Astrocyte (in vitro differentiated cells and primary cell): Measurements from ENCODE around the gene TSACC. TPM values are rescaled to one million over a fixed set of nuclear protein-coding genes. Genes with fewer than 3 reads are reported as not detected.

Experiments used
- DNase-seq: peaks from one replicate; pipeline ENCODE4 v3.0.0-alpha.2; 2010; ENCODE audit warnings: low read depth
- FAIRE-seq: peaks from 2 replicates; lab custom pipeline; 2011; peaks lifted over from hg19 to GRCh38; lab: Jason Lieb, UNC
- H2AFZ ChIP-seq: 2 replicates; pipeline ENCODE4 v1.6.0; 2012; ENCODE audit warnings: low read depth, low read length, inconsistent platforms
- H3K27ac ChIP-seq: 2 replicates; pipeline ENCODE4 v1.5.1; 2011; ENCODE audit warnings: low read depth, low read length, inconsistent platforms
- H3K27me3 ChIP-seq: 2 replicates; pipeline ENCODE4 v1.6.0; 2011; ENCODE audit warnings: low read length, inconsistent platforms; ENCODE audit not compliant: insufficient read depth
- H3K36me3 ChIP-seq: 2 replicates; pipeline ENCODE4 v1.5.1; 2011; ENCODE audit warnings: low read length, inconsistent platforms; ENCODE audit not compliant: insufficient read depth
- H3K4me1 ChIP-seq: 2 replicates; pipeline ENCODE4 v1.5.1; 2011; ENCODE audit warnings: low read length, inconsistent platforms; ENCODE audit not compliant: insufficient read depth
- H3K4me2 ChIP-seq: 2 replicates; pipeline ENCODE4 v1.6.0; 2012; ENCODE audit warnings: low read length, inconsistent platforms
- H3K4me3 ChIP-seq: 2 replicates; pipeline ENCODE4 v1.5.1; 2011; ENCODE audit warnings: low read depth, mild to moderate bottlenecking, low read length, inconsistent platforms; ENCODE audit not compliant: insufficient read depth
- H3K79me2 ChIP-seq: 2 replicates; pipeline ENCODE4 v1.6.0; 2012; ENCODE audit warnings: mild to moderate bottlenecking, low read length, inconsistent platforms; ENCODE audit not compliant: insufficient read depth
- H3K9ac ChIP-seq: 2 replicates; pipeline ENCODE4 v1.6.0; 2012; ENCODE audit warnings: mild to moderate bottlenecking, low read length, inconsistent platforms
- H3K9me3 ChIP-seq: 2 replicates; pipeline ENCODE4 v1.5.1; 2012; ENCODE audit warnings: low read depth, mild to moderate bottlenecking, low read length, inconsistent platforms; ENCODE audit not compliant: insufficient read depth
- H4K20me1 ChIP-seq: 2 replicates; pipeline ENCODE4 v1.6.0; 2012; ENCODE audit warnings: low read length, inconsistent platforms; ENCODE audit not compliant: insufficient read depth
- H3K27ac Mint-ChIP-seq: one replicate; pipeline ENCODE4 v1.8.0; 2021; ENCODE audit warnings: mild to moderate bottlenecking, mixed read lengths; ENCODE audit not compliant: unreplicated experiment
- H3K27me3 Mint-ChIP-seq: one replicate; pipeline ENCODE4 v1.8.0; 2021; ENCODE audit warnings: low read depth, mixed read lengths; ENCODE audit not compliant: unreplicated experiment
- H3K36me3 Mint-ChIP-seq: one replicate; pipeline ENCODE4 v1.8.0; 2021; ENCODE audit warnings: low read depth, mixed read lengths; ENCODE audit not compliant: unreplicated experiment
- H3K4me1 Mint-ChIP-seq: one replicate; pipeline ENCODE4 v1.8.0; 2021; ENCODE audit warnings: low read depth, mixed read lengths; ENCODE audit not compliant: unreplicated experiment
- H3K4me3 Mint-ChIP-seq: one replicate; pipeline ENCODE4 v1.8.0; 2021; ENCODE audit warnings: mild to moderate bottlenecking, moderate library complexity, mixed read lengths; ENCODE audit not compliant: unreplicated experiment
- H3K9me3 Mint-ChIP-seq: one replicate; pipeline ENCODE4 v1.8.0; 2021; ENCODE audit warnings: mild to moderate bottlenecking, mixed read lengths; ENCODE audit not compliant: unreplicated experiment
- CTCF ChIP-seq: IDR thresholded peaks from 2 replicates; pipeline ENCODE4 v1.5.1; 2011; ENCODE audit warnings: low read depth, mild to moderate bottlenecking, inconsistent platforms, low read length, moderate library complexity; ENCODE audit not compliant: insufficient read depth
- EZH2 ChIP-seq: IDR thresholded peaks from 2 replicates; pipeline ENCODE4 v1.6.1; 2012; ENCODE audit warnings: mild to moderate bottlenecking, low read length, inconsistent platforms; ENCODE audit not compliant: insufficient read depth
- total RNA-seq: library from RNA; stranded (reverse); gene quantifications from 2 replicates; pipeline ENCODE4 v1.2.1, GENCODE V29; 2021

The TSACC gene
- total RNA-seq, 1 donor from 2014 or later = 1.0 TPM

- no peak for FAIRE-seq
- no peak for DNase-seq
- Histone ChIP-seq H2AFZ (no peak overlapping the region), H3K36me3 (no peaks in the 10 kb centered on the region), H4K20me1 (no peaks in the 10 kb centered on the region), H3K27ac (no peak overlapping the region), H3K79me2 (no peaks in the 10 kb centered on the region), H3K9me3 (no peaks in the 10 kb centered on the region), H3K27me3 (peaks cover 23% of the 10 kb centered on the region), H3K4me1 (peaks cover 3% of the 10 kb centered on the region), H3K4me2 (no peak overlapping the region), H3K9ac (no peak overlapping the region), H3K4me3 (no peak overlapping the region)
- TF ChIP-seq EZH2 (no peak), CTCF (no peak)
- H3K27me3 Mint-ChIP-seq = peaks cover 40% of the 10 kb centered on the region
- H3K4me1 Mint-ChIP-seq = no peaks in the 10 kb centered on the region
- H3K27ac Mint-ChIP-seq = no peak overlapping the region
- H3K9me3 Mint-ChIP-seq = peaks cover 3% of the 10 kb centered on the region
- no peaks in the 10 kb centered on the region for H3K36me3 Mint-ChIP-seq
- no peak overlapping the region for H3K4me3 Mint-ChIP-seq
These were observed 54.1 kb downstream of the TSACC start for GRCh38 chr1:156392452-156392853.

GRCh38 chr1:156393095-156393494 is 54.8 kb downstream of the TSACC start:
- H3K27ac Mint-ChIP-seq = no peak overlapping the region
- DNase-seq (no peak), FAIRE-seq (no peak)
- H4K20me1 ChIP-seq = no peaks in the 10 kb centered on the region
- no peak overlapping the region for H3K27ac ChIP-seq
- no peak for TF ChIP-seq EZH2
- TF ChIP-seq CTCF = no peak
- H3K79me2 ChIP-seq = no peaks in the 10 kb centered on the region
- H3K9me3 Mint-ChIP-seq = peaks cover 3% of the 10 kb centered on the region
- H3K4me3 ChIP-seq = no peak overlapping the region
- H3K4me2 ChIP-seq = no peak overlapping the region
- H3K4me1 ChIP-seq = peaks cover under 1% of the 10 kb centered on the region
- peaks cover 33% of the 10 kb centered on the region for H3K27me3 Mint-ChIP-seq
- no peak overlapping the region for H3K9ac ChIP-seq
- H2AFZ ChIP-seq = no peak overlapping the region
- H3K4me3 Mint-ChIP-seq = no peak overlapping the region
- peaks cover 16% of the 10 kb centered on the region for H3K27me3 ChIP-seq
- no peaks in the 10 kb centered on the region for H3K36me3 ChIP-seq
- no peaks in the 10 kb centered on the region for H3K36me3 Mint-ChIP-seq
- no peaks in the 10 kb centered on the region for H3K9me3 ChIP-seq
- no peaks in the 10 kb centered on the region for H3K4me1 Mint-ChIP-seq

GRCh38 chr1:156394082-156394481 is 55.8 kb downstream of the TSACC start:
- Histone ChIP-seq H3K27ac (no peak overlapping the region), H3K79me2 (no peaks in the 10 kb centered on the region), H2AFZ (no peak overlapping the region), H3K36me3 (no peaks in the 10 kb centered on the region), H3K9me3 (no peaks in the 10 kb centered on the region), H3K27me3 (peaks cover 12% of the 10 kb centered on the region), H3K4me1 (no peaks in the 10 kb centered on the region), H3K4me2 (no peak overlapping the region), H4K20me1 (no peaks in the 10 kb centered on the region), H3K4me3 (no peak overlapping the region), H3K9ac (no peak overlapping the region)
- Mint-ChIP-seq H3K27ac (no peak overlapping the region), H3K4me1 (no peaks in the 10 kb centered on the region), H3K36me3 (no peaks in the 10 kb centered on the region), H3K27me3 (peaks cover 29% of the 10 kb centered on the region), H3K9me3 (peaks cover 3% of the 10 kb centered on the region), H3K4me3 (no peak overlapping the region)
- no peak for FAIRE-seq
- DNase-seq = no peak
- TF ChIP-seq EZH2 (no peak), CTCF (no peak)
